ENCODE measurements around the gene ARHGEF4.

- TF ChIP-seq POLR2A (IDR thresholded peaks at IDR 0.05), result no peak
- TF ChIP-seq, protein P1, sequence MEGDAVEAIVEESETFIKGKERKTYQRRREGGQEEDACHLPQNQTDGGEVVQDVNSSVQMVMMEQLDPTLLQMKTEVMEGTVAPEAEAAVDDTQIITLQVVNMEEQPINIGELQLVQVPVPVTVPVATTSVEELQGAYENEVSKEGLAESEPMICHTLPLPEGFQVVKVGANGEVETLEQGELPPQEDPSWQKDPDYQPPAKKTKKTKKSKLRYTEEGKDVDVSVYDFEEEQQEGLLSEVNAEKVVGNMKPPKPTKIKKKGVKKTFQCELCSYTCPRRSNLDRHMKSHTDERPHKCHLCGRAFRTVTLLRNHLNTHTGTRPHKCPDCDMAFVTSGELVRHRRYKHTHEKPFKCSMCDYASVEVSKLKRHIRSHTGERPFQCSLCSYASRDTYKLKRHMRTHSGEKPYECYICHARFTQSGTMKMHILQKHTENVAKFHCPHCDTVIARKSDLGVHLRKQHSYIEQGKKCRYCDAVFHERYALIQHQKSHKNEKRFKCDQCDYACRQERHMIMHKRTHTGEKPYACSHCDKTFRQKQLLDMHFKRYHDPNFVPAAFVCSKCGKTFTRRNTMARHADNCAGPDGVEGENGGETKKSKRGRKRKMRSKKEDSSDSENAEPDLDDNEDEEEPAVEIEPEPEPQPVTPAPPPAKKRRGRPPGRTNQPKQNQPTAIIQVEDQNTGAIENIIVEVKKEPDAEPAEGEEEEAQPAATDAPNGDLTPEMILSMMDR (IDR thresholded peaks at IDR 0.05), result no peak
Observed at GRCh38 chr2:130957915-130958314, 121.2 kb downstream of the ARHGEF4 start.
